Endothelial cell of umbilical vein (primary cell): Measurements from ENCODE around the gene COG4.

ENCODE experiments used
- CTCF ChIP-seq, 2 donors: IDR thresholded peaks; 1 replicate in 1 of 2; 2 replicates in 1 of 2; pipeline ENCODE4 v1.5.1; 2011; ENCODE audit warnings: low read length in 2 of 2, mild to moderate bottlenecking in 2 of 2, moderate library complexity in 2 of 2, control low read depth in 1 of 2, inconsistent platforms in 1 of 2, low read depth in 1 of 2; ENCODE audit not compliant: insufficient read depth in 1 of 2; ENCODE audit errors: extremely low read depth in 1 of 2
- EZH2 ChIP-seq: IDR thresholded peaks from 2 replicates; pipeline ENCODE4 v1.6.1; 2012; ENCODE audit warnings: borderline replicate concordance, low read depth, mild to moderate bottlenecking, moderate library complexity, low read length, inconsistent platforms; ENCODE audit not compliant: severe bottlenecking
- GATA2 ChIP-seq: IDR thresholded peaks from 2 replicates; pipeline ENCODE4 v1.7.0; 2011; ENCODE audit warnings: low read depth, mild to moderate bottlenecking, moderate library complexity, mixed read lengths, low read length; ENCODE audit not compliant: insufficient read length, insufficient read depth
- JUN ChIP-seq: IDR thresholded peaks from 2 replicates; pipeline ENCODE4 v1.6.1; 2011; ENCODE audit warnings: borderline replicate concordance, low read depth; ENCODE audit not compliant: insufficient read length, insufficient read depth
- MAX ChIP-seq: IDR thresholded peaks from 2 replicates; pipeline ENCODE4 v1.6.1; 2011; ENCODE audit not compliant: insufficient read depth, insufficient read length
- MYC ChIP-seq: IDR thresholded peaks from one replicate; pipeline ENCODE4 v1.6.1; 2011; ENCODE audit warnings: mild to moderate bottlenecking, low read depth, low read length
- POLR2A ChIP-seq: IDR thresholded peaks from 2 replicates; pipeline ENCODE4 v1.6.1; 2012; ENCODE audit warnings: low read depth, mild to moderate bottlenecking, control low read depth, low read length
- POLR2AphosphoS5 ChIP-seq: IDR thresholded peaks from 2 replicates; pipeline ENCODE4 v1.6.1; 2012; ENCODE audit warnings: low read depth, mild to moderate bottlenecking, control low read depth, low read length, moderate library complexity; ENCODE audit not compliant: insufficient read depth

GRCh38 chr16:70511833-70512232 is 11.5 kb downstream of the COG4 start:
- TF ChIP-seq CTCF (IDR thresholded peaks at IDR 0.05; ENCODE audit: extremely low read depth in 1 of 2, insufficient read depth in 1 of 2, low read depth in 1 of 2, low read length in 2 of 2): no peak
- no peak for TF ChIP-seq JUN
- no peak for TF ChIP-seq MAX
- TF ChIP-seq POLR2A: no peak
- no peak for TF ChIP-seq MYC
- TF ChIP-seq EZH2: no peak
- TF ChIP-seq GATA2: no peak
- TF ChIP-seq POLR2AphosphoS5: no peak
